Measurements from ENCODE around the gene INSYN1.
"Not testable (repeated sequence)": the region's sequence is repeated elsewhere in the genome, so short reads cannot be mapped to it uniquely, and the experiment has no call there.

INSYN1 gene

GRCh38 chr15:73753250-73754130, at the start of gene INSYN1:
TSS of gene INSYN1 (minus strand) at chr15:73753351. CDS start at chr15:73751130, 2,221 bp downstream.
- DNase-seq = no peak

GRCh38 chr15:73802431-73803041, 49.4 kb upstream of the INSYN1 start:
- no peak for DNase-seq

- peak; percentile 47 for DNase-seq
Measured at GRCh38 chr15:73800662-73801345, 47.7 kb upstream of the INSYN1 start.

GRCh38 chr15:73799466-73799865, 46.3 kb upstream of the INSYN1 start:
- no peak for DNase-seq

- no peak for DNase-seq
Measured at GRCh38 chr15:73797366-73798158, 44.4 kb upstream of the INSYN1 start.

- DNase-seq = no peak
Measured at GRCh38 chr15:73796331-73796831, 43.2 kb upstream of the INSYN1 start.

- DNase-seq = no peak
Measured at GRCh38 chr15:73794443-73795133, 41.4 kb upstream of the INSYN1 start.

- not testable (repeated sequence) for DNase-seq
Measured at GRCh38 chr15:73792899-73793541, 39.9 kb upstream of the INSYN1 start.

GRCh38 chr15:73792415-73792814, 39.3 kb upstream of the INSYN1 start:
- no peak for DNase-seq

- DNase-seq = no peak
Measured at GRCh38 chr15:73789521-73790240, 36.5 kb upstream of the INSYN1 start.

GRCh38 chr15:73787621-73788020, 34.5 kb upstream of the INSYN1 start:
- no peak for DNase-seq

GRCh38 chr15:73786538-73786937, 33.4 kb upstream of the INSYN1 start:
- DNase-seq = no peak

- DNase-seq = not testable (repeated sequence)
Measured at GRCh38 chr15:73785256-73786014, 32.3 kb upstream of the INSYN1 start.

- DNase-seq = no peak
Measured at GRCh38 chr15:73784291-73784690, 31.1 kb upstream of the INSYN1 start.

- peak; percentile 68 for DNase-seq
Measured at GRCh38 chr15:73782344-73782959, 29.3 kb upstream of the INSYN1 start.

- DNase-seq = no peak
Measured at GRCh38 chr15:73781038-73781925, 28.1 kb upstream of the INSYN1 start.

- no peak for DNase-seq
Measured at GRCh38 chr15:73779974-73780373, 26.8 kb upstream of the INSYN1 start.

GRCh38 chr15:73777741-73778140, 24.6 kb upstream of the INSYN1 start:
- no peak for DNase-seq

Measured in DMS 273 treated with DMSO at 0.1 percent for 48 hours (cell line).